ENCODE measurements around the gene CLCN7. TPM values are rescaled to one million over a fixed set of nuclear protein-coding genes. Genes with fewer than 3 reads are reported as not detected.

Gene CLCN7
- polyA plus RNA-seq, 1 experiment, result 36.4 TPM

GRCh38 chr16:1468426-1468810, 6.4 kb downstream of the CLCN7 start:
- POLR2A ChIA-PET, result no interaction called here
- H3K4me3 ChIP-seq (ENCODE audit: low read depth, low read length), result no peak overlapping the region
- CTCF ChIA-PET, result no interaction called here
- no peaks in the 10 kb centered on the region for H3K36me3 ChIP-seq (ENCODE audit: control insufficient read depth, insufficient read depth, low read length)
- DNase-seq (ENCODE audit: low read depth), result no peak
- TF ChIP-seq CTCF (IDR thresholded peaks at IDR 0.05; ENCODE audit: insufficient read depth, low read depth, low read length), result no peak
- H3K27me3 ChIP-seq (ENCODE audit: control insufficient read depth, insufficient read depth, low read length), result no peaks in the 10 kb centered on the region

GRCh38 chr16:1466968-1467521, 7.8 kb downstream of the CLCN7 start:
- no peaks in the 10 kb centered on the region for H3K27me3 ChIP-seq (ENCODE audit: control insufficient read depth, insufficient read depth, low read length)
- no peak for TF ChIP-seq CTCF (IDR thresholded peaks at IDR 0.05; ENCODE audit: insufficient read depth, low read depth, low read length)
- POLR2A ChIA-PET, result no interaction called here
- CTCF ChIA-PET, result no interaction called here
- no peak overlapping the region for H3K4me3 ChIP-seq (ENCODE audit: low read depth, low read length)
- no peaks in the 10 kb centered on the region; the same call in 1 of the 2 replicates for H3K36me3 ChIP-seq (ENCODE audit: control insufficient read depth, insufficient read depth, low read length)
- DNase-seq (ENCODE audit: low read depth), result no peak

- H3K36me3 ChIP-seq (ENCODE audit: control insufficient read depth, insufficient read depth, low read length), result no peaks in the 10 kb centered on the region; the same call in 1 of the 2 replicates
- TF ChIP-seq CTCF (IDR thresholded peaks at IDR 0.05; ENCODE audit: insufficient read depth, low read depth, low read length), result no peak
- POLR2A ChIA-PET, result no interaction called here
- no peaks in the 10 kb centered on the region for H3K27me3 ChIP-seq (ENCODE audit: control insufficient read depth, insufficient read depth, low read length)
- no peak for DNase-seq (ENCODE audit: low read depth)
- no peak overlapping the region for H3K4me3 ChIP-seq (ENCODE audit: low read depth, low read length)
- CTCF ChIA-PET, result no interaction called here
Observed at GRCh38 chr16:1466054-1466453, 8.8 kb downstream of the CLCN7 start.

GRCh38 chr16:1465567-1465915, 9.3 kb downstream of the CLCN7 start:
- H3K36me3 ChIP-seq (ENCODE audit: control insufficient read depth, insufficient read depth, low read length), result peaks cover under 1% of the 10 kb centered on the region; the same call in 1 of the 2 replicates
- TF ChIP-seq CTCF (IDR thresholded peaks at IDR 0.05; ENCODE audit: insufficient read depth, low read depth, low read length), result no peak
- no peak for DNase-seq (ENCODE audit: low read depth)
- H3K27me3 ChIP-seq (ENCODE audit: control insufficient read depth, insufficient read depth, low read length), result no peaks in the 10 kb centered on the region
- CTCF ChIA-PET, result interaction anchor here (0.6 kb wide), 1 partner anchor 99 kb away, joined by 3 read pairs; no protein-coding TSS in a partner anchor
- no peak overlapping the region for H3K4me3 ChIP-seq (ENCODE audit: low read depth, low read length)
- POLR2A ChIA-PET, result no interaction called here

- no peak for DNase-seq (ENCODE audit: low read depth)
- TF ChIP-seq CTCF (IDR thresholded peaks at IDR 0.05; ENCODE audit: insufficient read depth, low read depth, low read length), result no peak
- Histone ChIP-seq H3K36me3 (ENCODE audit: control insufficient read depth, insufficient read depth, low read length) (peaks cover 4% of the 10 kb centered on the region; the same call in 1 of the 2 replicates), H3K4me3 (ENCODE audit: low read depth, low read length) (no peak overlapping the region), H3K27me3 (ENCODE audit: control insufficient read depth, insufficient read depth, low read length) (no peaks in the 10 kb centered on the region)
- ChIA-PET POLR2A (no interaction called here), CTCF (interaction anchor here (0.6 to 1.1 kb wide), 3 partner anchors 98 to 241 kb away, joined by 3 to 4 read pairs (median 3); partner anchors contain the start of gene MAPK8IP3)
Observed at GRCh38 chr16:1464894-1465566, 9.8 kb downstream of the CLCN7 start.
